Gastrocnemius medialis (tissue), 4 donors: ENCODE measurements around the gene STX12. TPM values are rescaled to one million over a fixed set of nuclear protein-coding genes. Genes with fewer than 3 reads are reported as not detected.

ENCODE experiments used
- ATAC-seq, 2 donors: fragments of 150-250 bp; one replicate each; pipeline ENCODE4 v1.9.1; 2016
- DNase-seq, 2 donors: peaks; one replicate each; pipeline ENCODE4 v3.0.0-alpha.2; 2019
- H3K27ac ChIP-seq, 4 donors: fragments of 200-600 bp; sonication (generic); 1 replicate in 1 of 4; 2 replicates in 3 of 4; pipeline ENCODE4 v1.5.1; 2016 to 2018; ENCODE audit warnings: mild to moderate bottlenecking in 2 of 4, moderate library complexity in 1 of 4
- H3K27me3 ChIP-seq, 3 donors: fragments of 200-600 bp; sonication (generic) in 2 of 3; 1 replicate in 1 of 3; 2 replicates in 2 of 3; pipeline versions ENCODE4 v1.5.1 to v1.6.0; 2016 to 2019; ENCODE audit warnings: mild to moderate bottlenecking in 1 of 3, moderate library complexity in 1 of 3
- H3K36me3 ChIP-seq, 2 donors: fragments of 200-600 bp; sonication (generic) in 1 of 2; one replicate each; pipeline ENCODE4 v1.5.1; 2017 to 2018
- H3K4me1 ChIP-seq, 2 donors: fragments of 200-600 bp; sonication (generic) in 1 of 2; one replicate each; pipeline ENCODE4 v1.5.1; 2016 to 2017; ENCODE audit warnings: mild to moderate bottlenecking in 2 of 2
- H3K4me3 ChIP-seq, 4 donors: fragments of 200-600 bp; sonication (generic) in 3 of 4; 1 replicate in 1 of 4; 2 replicates in 3 of 4; pipeline ENCODE4 v1.5.1; 2016 to 2019; ENCODE audit warnings: mild to moderate bottlenecking in 2 of 4
- H3K9me3 ChIP-seq, 3 donors: fragments of 200-600 bp; sonication (generic) in 2 of 3; 1 replicate in 1 of 3; 2 replicates in 2 of 3; pipeline ENCODE4 v1.5.1; 2016 to 2019
- CTCF ChIP-seq, 5 experiments: fragments of 450-650 bp in 3 of 5; fragments of 200-600 bp in 2 of 5; sonication (generic) in 2 of 5; IDR thresholded peaks in 4 of 5; conservative IDR thresholded peaks in 1 of 5; 1 replicate in 4 of 5; 2 replicates in 1 of 5; pipeline ENCODE4 v1.5.1; 2016 to 2019; ENCODE audit warnings: antibody characterized with exemption in 5 of 5, mild to moderate bottlenecking in 3 of 5, moderate library complexity in 3 of 5
- POLR2A ChIP-seq, 2 donors: fragments of 450-650 bp; IDR thresholded peaks; one replicate each; pipeline ENCODE4 v1.6.1; 2017; ENCODE audit warnings: antibody characterized with exemption in 2 of 2, mild to moderate bottlenecking in 2 of 2, moderate library complexity in 2 of 2
- in situ Hi-C, 4 donors: fragments of 200-750 bp; cut with MboI; loops; one replicate each; pipeline versions ENCODE4 v1.15.0 to v1.8.0; 2017; ENCODE audit warnings: low sequenced_read_pairs in 4 of 4
- intact Hi-C: fragments of 100-400 bp; cut with DNase I; formaldehyde crosslinking; loops from one replicate; pipeline ENCODE4 v1.15.1; 2023; ENCODE audit warnings: low total_unique reads
- total RNA-seq, 4 donors: library from RNA; depleted of rRNA; stranded (reverse); fragments of >200 nt; gene quantifications; one replicate each; pipeline versions ENCODE4 v1.1.0 to v1.2.3, GENCODE V29; 2016

Gene STX12
- total RNA-seq, 4 donors from 2014 or later: 19.2 to 71.6 (median 31.2) TPM

- TF ChIP-seq CTCF (IDR thresholded peaks at IDR 0.05 in 4 of 5, conservative IDR thresholded peaks at IDR 0.05 in 1 of 5) (no peak), POLR2A (IDR thresholded peaks at IDR 0.05) (no peak)
Measured at GRCh38 chr1:27778056-27778455, 5.0 kb downstream of the STX12 start.

GRCh38 chr1:27779122-27779521, 6.1 kb downstream of the STX12 start:
- Histone ChIP-seq H3K4me3 (no peak overlapping the region), H3K36me3 (peaks cover 0 to 4% of the 10 kb centered on the region in 2 donors), H3K9me3 (no peaks in the 10 kb centered on the region), H3K27ac (no peak overlapping the region), H3K4me1 (peaks cover 6 to 25% of the 10 kb centered on the region in 2 donors), H3K27me3 (no peaks in the 10 kb centered on the region)
- in situ Hi-C loops: no loop called here
- TF ChIP-seq POLR2A (IDR thresholded peaks at IDR 0.05): no peak
- TF ChIP-seq CTCF (IDR thresholded peaks at IDR 0.05 in 4 of 5, conservative IDR thresholded peaks at IDR 0.05 in 1 of 5): no peak
- intact Hi-C loops: no loop called here
- no peak for DNase-seq
- ATAC-seq: no peak

More at GRCh38 chr1:27778056-27778455, 5.0 kb downstream of the STX12 start:
- intact Hi-C loops (no loop called here), in situ Hi-C loops (no loop called here)
- H3K36me3 ChIP-seq: peaks cover 0 to 4% of the 10 kb centered on the region in 2 donors
- no peaks in the 10 kb centered on the region for H3K27me3 ChIP-seq
- DNase-seq: no peak
- no peak overlapping the region for H3K4me3 ChIP-seq
- H3K4me1 ChIP-seq: peaks cover 10 to 19% of the 10 kb centered on the region in 2 donors
- H3K27ac ChIP-seq: no peak overlapping the region
- no peaks in the 10 kb centered on the region for H3K9me3 ChIP-seq
- no peak for ATAC-seq

GRCh38 chr1:27782950-27783349, 9.9 kb downstream of the STX12 start:
- intact Hi-C loops: no loop called here
- DNase-seq (no peak), ATAC-seq (no peak)
- H3K4me1 ChIP-seq: peaks cover 3 to 36% of the 10 kb centered on the region in 2 donors
- H3K9me3 ChIP-seq: no peaks in the 10 kb centered on the region
- in situ Hi-C loops: no loop called here
- TF ChIP-seq POLR2A (IDR thresholded peaks at IDR 0.05) (no peak), CTCF (IDR thresholded peaks at IDR 0.05 in 4 of 5, conservative IDR thresholded peaks at IDR 0.05 in 1 of 5) (no peak)
- H3K4me3 ChIP-seq: no peak overlapping the region
- peaks cover 0 to 4% of the 10 kb centered on the region in 2 donors for H3K36me3 ChIP-seq
- H3K27ac ChIP-seq: no peak overlapping the region
- no peaks in the 10 kb centered on the region for H3K27me3 ChIP-seq

- no peak for ATAC-seq
- no peak for TF ChIP-seq POLR2A (IDR thresholded peaks at IDR 0.05)
- TF ChIP-seq CTCF (IDR thresholded peaks at IDR 0.05 in 4 of 5, conservative IDR thresholded peaks at IDR 0.05 in 1 of 5): no peak
- no peak overlapping the region for H3K27ac ChIP-seq
- no peaks in the 10 kb centered on the region for H3K9me3 ChIP-seq
- H3K27me3 ChIP-seq: no peaks in the 10 kb centered on the region
- peaks cover 20 to 52% of the 10 kb centered on the region in 2 donors for H3K4me1 ChIP-seq
- intact Hi-C loops: no loop called here
- no peak overlapping the region for H3K4me3 ChIP-seq
- peaks cover 0 to 4% of the 10 kb centered on the region in 2 donors for H3K36me3 ChIP-seq
- in situ Hi-C loops: no loop called here
- no peak for DNase-seq
Measured at GRCh38 chr1:27784700-27785099, 11.7 kb downstream of the STX12 start.
